HepG2 (cell line): ENCODE data around the gene ARHGEF39. TPM values are rescaled to one million over a fixed set of nuclear protein-coding genes. Genes with fewer than 3 reads are reported as not detected.

Experiments
- ATAC-seq: fragments of 200-7000 bp; cut with Tn5 transposase; 3 replicates; pipeline ENCODE4 v1.9.1; 2020; ENCODE audit warnings: mild to moderate bottlenecking, moderate library complexity
- BruUV-seq: library from RNA; stranded (reverse); fragments of 400-500 nt; replicated peaks from 2 replicates; lab custom pipeline; 2021; lab: Mats Ljungman, UMichigan
- CTCF ChIA-PET: fragments of 300-600 bp; formaldehyde crosslinking; extraction: SDS; loops from one replicate; lab custom pipeline; 2021; ENCODE audit warnings: low total read pairs, inconsistent platforms, low intra/inter-chr PET ratio; lab: Yijun Ruan, JAX
- POLR2A ChIA-PET: fragments of 350-600 bp; sonication (Branson Sonifier 250); formaldehyde crosslinking; loops from one replicate; lab custom pipeline; 2020; ENCODE audit warnings: antibody characterized with exemption, inconsistent platforms; lab: Yijun Ruan, JAX
- DNase-seq: peaks from one replicate; pipeline ENCODE4 v3.0.0-alpha.2; 2015; ENCODE audit warnings: low spot score
- FAIRE-seq: peaks from 3 replicates; lab custom pipeline; 2011; peaks lifted over from hg19 to GRCh38; lab: Jason Lieb, UNC
- H2AFZ ChIP-seq: one replicate; pipeline ENCODE4 v1.6.1; 2011; ENCODE audit warnings: low read length, inconsistent platforms
- H3K27ac ChIP-seq: fragments of 300-600 bp; 3 replicates; pipeline ENCODE4 v1.8.0; 2011; ENCODE audit warnings: mixed run types, mild to moderate bottlenecking, mixed read lengths, low read length, inconsistent platforms; ENCODE audit not compliant: insufficient read depth; ENCODE audit errors: extremely low read length
- H3K27me3 ChIP-seq, 2 experiments: fragments of 200-600 bp in 1 of 2; 2 replicates in 1 of 2; 3 replicates in 1 of 2; pipeline versions ENCODE4 v1.6.0 to v1.8.0; 2011; ENCODE audit warnings: low read length in 2 of 2, mild to moderate bottlenecking in 2 of 2, moderate library complexity in 2 of 2, inconsistent platforms in 1 of 2; ENCODE audit not compliant: insufficient read depth in 2 of 2, control insufficient read depth in 1 of 2
- H3K36me3 ChIP-seq, 2 experiments: fragments of 200-600 bp in 1 of 2; replicated peaks in 1 of 2; 2 replicates in 1 of 2; 3 replicates in 1 of 2; pipeline versions ENCODE4 v1.5.1 to v1.8.0; 2011; ENCODE audit warnings: low read length in 2 of 2, inconsistent platforms in 1 of 2; ENCODE audit not compliant: insufficient read depth in 2 of 2, control insufficient read depth in 1 of 2
- H3K4me1 ChIP-seq: 2 replicates; pipeline ENCODE4 v1.5.1; 2012; ENCODE audit warnings: low read length, inconsistent platforms; ENCODE audit not compliant: insufficient read depth
- H3K4me2 ChIP-seq: 2 replicates; pipeline ENCODE4 v1.6.0; 2011; ENCODE audit warnings: low read depth, low read length, inconsistent platforms
- H3K4me3 ChIP-seq, 3 experiments: fragments of 200-600 bp in 1 of 3; sonication (generic), shearing (Covaris generic) in 1 of 3; replicated peaks in 1 of 3; 2 replicates each; pipeline ENCODE4 v1.5.1; 2011 to 2016; ENCODE audit warnings: low read length in 3 of 3, inconsistent platforms in 2 of 3, low read depth in 2 of 3, mild to moderate bottlenecking in 2 of 3, control low read depth in 1 of 3, mixed read lengths in 1 of 3; ENCODE audit not compliant: insufficient read depth in 1 of 3
- H3K79me2 ChIP-seq: one replicate; pipeline ENCODE4 v1.6.1; 2011; ENCODE audit warnings: low read length, inconsistent platforms; ENCODE audit not compliant: insufficient read depth
- H3K9ac ChIP-seq: 2 replicates; pipeline ENCODE4 v1.6.0; 2011; ENCODE audit warnings: mild to moderate bottlenecking, low read depth, low read length, inconsistent platforms; ENCODE audit not compliant: insufficient read depth
- H3K9me3 ChIP-seq: 2 replicates; pipeline ENCODE4 v1.5.1; 2012; ENCODE audit warnings: mild to moderate bottlenecking, low read length
- H4K20me1 ChIP-seq: 2 replicates; pipeline ENCODE4 v1.6.0; 2011; ENCODE audit warnings: inconsistent platforms, mild to moderate bottlenecking, low read length, moderate library complexity; ENCODE audit not compliant: insufficient read depth
- HNRNPLL ChIP-seq: fragments of 200-400 bp; formaldehyde crosslinking; IDR thresholded peaks from 2 replicates; pipeline ENCODE4 v1.6.1; 2017; ENCODE audit warnings: mild to moderate bottlenecking, low read depth, low read length; ENCODE audit not compliant: poor library complexity, severe bottlenecking
- TAF1 ChIP-seq: sonication (generic); formaldehyde crosslinking; IDR thresholded peaks from 2 replicates; pipeline ENCODE4 v1.4.0; 2020; ENCODE audit warnings: missing genetic modification reagents
- TARDBP ChIP-seq: sonication (generic); formaldehyde crosslinking; IDR thresholded peaks from 2 replicates; pipeline ENCODE4 v1.8.0; 2022; ENCODE audit warnings: mild to moderate bottlenecking, missing genetic modification reagents
- YEATS4 ChIP-seq: sonication (generic); formaldehyde crosslinking; IDR thresholded peaks from 2 replicates; pipeline ENCODE4 v1.4.0; 2020; ENCODE audit warnings: missing genetic modification reagents, borderline replicate concordance
- ZNF24 ChIP-seq: fragments of 450-650 bp; IDR thresholded peaks from 2 replicates; pipeline ENCODE4 v1.6.1; 2017; ENCODE audit warnings: antibody characterized with exemption, mild to moderate bottlenecking
- ZNF275 ChIP-seq: sonication (generic); formaldehyde crosslinking; IDR thresholded peaks from 2 replicates; pipeline ENCODE4 v1.8.0; 2022; ENCODE audit warnings: missing genetic modification reagents, mild to moderate bottlenecking, inconsistent platforms, borderline replicate concordance
- ZNF30 ChIP-seq: sonication (generic); formaldehyde crosslinking; IDR thresholded peaks from 2 replicates; pipeline ENCODE4 v1.5.0; 2020; ENCODE audit warnings: mild to moderate bottlenecking, missing genetic modification reagents
- ZNF629 ChIP-seq: sonication (generic); formaldehyde crosslinking; conservative IDR thresholded peaks from 2 replicates; pipeline ENCODE4 v1.5.0; 2020; ENCODE audit warnings: missing genetic modification reagents
- WGBS: methylation state at CpG from one replicate; pipeline ENCODE4 v1.1.6; 2017; ENCODE audit warnings: low lambda C conversion rate; 5-methylcytosine and 5-hydroxymethylcytosine counted together
- in situ Hi-C: cut with HindIII; loops from 2 replicates; pipeline ENCODE4 v1.10.0; 2017; ENCODE audit warnings: low pct_unique_long_range_greater_than_20kb; ENCODE audit not compliant: extremely low pct_ligation_motif_present
- intact Hi-C: fragments of 100-400 bp; cut with micrococcal nuclease; formaldehyde crosslinking; loops from one replicate; pipeline ENCODE4 v1.10.0; 2022; ENCODE audit not compliant: unreplicated experiment
- polyA plus RNA-seq, 8 experiments: library from polyadenylated mRNA; depleted of rRNA in 3 of 8; stranded (reverse) in 7 of 8; unstranded in 1 of 8; fragments of >200 nt; fragmentation: Illumina TruSeq in 4 of 8; extraction: Trizol in 4 of 8; gene quantifications; 2 replicates each; pipeline versions ENCODE4 v1.2.1 to v1.2.3, GENCODE V29; 2011 to 2016; ENCODE audit warnings: low read depth in 4 of 8, missing spikeins in 1 of 8, mixed read lengths in 1 of 8; ENCODE audit not compliant: insufficient read depth in 1 of 8
- total RNA-seq, 5 experiments: library from RNA; depleted of rRNA; stranded (reverse); fragments of >200 nt; fragmentation: Illumina TruSeq; extraction: Trizol; gene quantifications; 2 replicates each; pipeline ENCODE4 v1.2.3, GENCODE V29; 2016; ENCODE audit warnings: low read depth in 1 of 5
- TF ChIP-seq, protein P1 (sequence below), 2 experiments: fragments of 450-650 bp in 1 of 2; sonication (generic) in 1 of 2; formaldehyde crosslinking in 1 of 2; IDR thresholded peaks; 2 replicates each; pipeline versions ENCODE4 v1.6.1 to v1.8.0; 2016 to 2022; ENCODE audit warnings: antibody characterized with exemption in 1 of 2, mild to moderate bottlenecking in 1 of 2, missing genetic modification reagents in 1 of 2
- TF ChIP-seq, protein P2 (sequence below): sonication (generic); formaldehyde crosslinking; IDR thresholded peaks from 2 replicates; pipeline ENCODE4 v1.5.1; 2020; ENCODE audit warnings: missing genetic modification reagents, mild to moderate bottlenecking, borderline replicate concordance
- TF ChIP-seq, protein P3 (sequence below): sonication (generic); formaldehyde crosslinking; IDR thresholded peaks from 2 replicates; pipeline ENCODE4 v1.5.0; 2020; ENCODE audit warnings: missing genetic modification reagents, mild to moderate bottlenecking, borderline replicate concordance

ARHGEF39 gene
- total and polyA plus RNA-seq, 2 of the 13 experiments (the other 11 are each of a cell fraction or from before 2014, with no cell fraction given): 11.2 to 12.3 TPM

GRCh38 chr9:35653611-35654010 is 11.4 kb downstream of the ARHGEF39 start:
- intact Hi-C loops: no loop called here
- no peaks in the 10 kb centered on the region for H3K36me3 ChIP-seq
- no peak for FAIRE-seq
- no peak for DNase-seq
- no peak overlapping the region for H3K4me3 ChIP-seq
- no peak overlapping the region for H2AFZ ChIP-seq
- ChIA-PET POLR2A (interaction anchor here (6.1 kb wide), 1 partner anchor 6 kb away, joined by 41 read pairs; no protein-coding TSS in a partner anchor), CTCF (no interaction called here)
- no peaks in the 10 kb centered on the region for H4K20me1 ChIP-seq
- BruUV-seq: no TSS peak
- H3K79me2 ChIP-seq: no peaks in the 10 kb centered on the region
- ATAC-seq: no peak
- H3K9me3 ChIP-seq: no peaks in the 10 kb centered on the region
- H3K27ac ChIP-seq: no peak overlapping the region
- in situ Hi-C loops: loop anchor here (10.0 kb wide), 1 partner anchor 539 kb away; the partner anchor contains the start of gene ATOSB
- H3K4me1 ChIP-seq: peaks cover 74% of the 10 kb centered on the region
- no peak overlapping the region for H3K4me2 ChIP-seq
- peaks cover 2 to 12% of the 10 kb centered on the region in 2 experiments; a peak in 4 of 5 replicates for H3K27me3 ChIP-seq
- WGBS: 39% methylated on average over 2 of the region's 2 CpGs
- H3K9ac ChIP-seq: no peak overlapping the region
- TF ChIP-seq ZNF30 (CRISPR knock-in tag) (no peak), ZNF275 (CRISPR knock-in tag) (no peak), ZNF24 (no peak), YEATS4 (CRISPR knock-in tag) (no peak), TARDBP (CRISPR knock-in tag) (no peak), ZNF629 (CRISPR knock-in tag) (no peak), TAF1 (CRISPR knock-in tag) (no peak), HNRNPLL (no peak)
- TF ChIP-seq, protein P1, sequence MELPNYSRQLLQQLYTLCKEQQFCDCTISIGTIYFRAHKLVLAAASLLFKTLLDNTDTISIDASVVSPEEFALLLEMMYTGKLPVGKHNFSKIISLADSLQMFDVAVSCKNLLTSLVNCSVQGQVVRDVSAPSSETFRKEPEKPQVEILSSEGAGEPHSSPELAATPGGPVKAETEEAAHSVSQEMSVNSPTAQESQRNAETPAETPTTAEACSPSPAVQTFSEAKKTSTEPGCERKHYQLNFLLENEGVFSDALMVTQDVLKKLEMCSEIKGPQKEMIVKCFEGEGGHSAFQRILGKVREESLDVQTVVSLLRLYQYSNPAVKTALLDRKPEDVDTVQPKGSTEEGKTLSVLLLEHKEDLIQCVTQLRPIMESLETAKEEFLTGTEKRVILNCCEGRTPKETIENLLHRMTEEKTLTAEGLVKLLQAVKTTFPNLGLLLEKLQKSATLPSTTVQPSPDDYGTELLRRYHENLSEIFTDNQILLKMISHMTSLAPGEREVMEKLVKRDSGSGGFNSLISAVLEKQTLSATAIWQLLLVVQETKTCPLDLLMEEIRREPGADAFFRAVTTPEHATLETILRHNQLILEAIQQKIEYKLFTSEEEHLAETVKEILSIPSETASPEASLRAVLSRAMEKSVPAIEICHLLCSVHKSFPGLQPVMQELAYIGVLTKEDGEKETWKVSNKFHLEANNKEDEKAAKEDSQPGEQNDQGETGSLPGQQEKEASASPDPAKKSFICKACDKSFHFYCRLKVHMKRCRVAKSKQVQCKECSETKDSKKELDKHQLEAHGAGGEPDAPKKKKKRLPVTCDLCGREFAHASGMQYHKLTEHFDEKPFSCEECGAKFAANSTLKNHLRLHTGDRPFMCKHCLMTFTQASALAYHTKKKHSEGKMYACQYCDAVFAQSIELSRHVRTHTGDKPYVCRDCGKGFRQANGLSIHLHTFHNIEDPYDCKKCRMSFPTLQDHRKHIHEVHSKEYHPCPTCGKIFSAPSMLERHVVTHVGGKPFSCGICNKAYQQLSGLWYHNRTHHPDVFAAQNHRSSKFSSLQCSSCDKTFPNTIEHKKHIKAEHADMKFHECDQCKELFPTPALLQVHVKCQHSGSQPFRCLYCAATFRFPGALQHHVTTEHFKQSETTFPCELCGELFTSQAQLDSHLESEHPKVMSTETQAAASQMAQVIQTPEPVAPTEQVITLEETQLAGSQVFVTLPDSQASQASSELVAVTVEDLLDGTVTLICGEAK (IDR thresholded peaks at IDR 0.05): no peak
- TF ChIP-seq, protein P1 (CRISPR knock-in tag; IDR thresholded peaks at IDR 0.05): no peak
- TF ChIP-seq, protein P2, sequence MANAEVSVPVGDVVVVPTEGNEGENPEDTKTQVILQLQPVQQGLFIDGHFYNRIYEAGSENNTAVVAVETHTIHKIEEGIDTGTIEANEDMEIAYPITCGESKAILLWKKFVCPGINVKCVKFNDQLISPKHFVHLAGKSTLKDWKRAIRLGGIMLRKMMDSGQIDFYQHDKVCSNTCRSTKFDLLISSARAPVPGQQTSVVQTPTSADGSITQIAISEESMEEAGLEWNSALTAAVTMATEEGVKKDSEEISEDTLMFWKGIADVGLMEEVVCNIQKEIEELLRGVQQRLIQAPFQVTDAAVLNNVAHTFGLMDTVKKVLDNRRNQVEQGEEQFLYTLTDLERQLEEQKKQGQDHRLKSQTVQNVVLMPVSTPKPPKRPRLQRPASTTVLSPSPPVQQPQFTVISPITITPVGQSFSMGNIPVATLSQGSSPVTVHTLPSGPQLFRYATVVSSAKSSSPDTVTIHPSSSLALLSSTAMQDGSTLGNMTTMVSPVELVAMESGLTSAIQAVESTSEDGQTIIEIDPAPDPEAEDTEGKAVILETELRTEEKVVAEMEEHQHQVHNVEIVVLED (CRISPR knock-in tag): no peak
- TF ChIP-seq, protein P3, sequence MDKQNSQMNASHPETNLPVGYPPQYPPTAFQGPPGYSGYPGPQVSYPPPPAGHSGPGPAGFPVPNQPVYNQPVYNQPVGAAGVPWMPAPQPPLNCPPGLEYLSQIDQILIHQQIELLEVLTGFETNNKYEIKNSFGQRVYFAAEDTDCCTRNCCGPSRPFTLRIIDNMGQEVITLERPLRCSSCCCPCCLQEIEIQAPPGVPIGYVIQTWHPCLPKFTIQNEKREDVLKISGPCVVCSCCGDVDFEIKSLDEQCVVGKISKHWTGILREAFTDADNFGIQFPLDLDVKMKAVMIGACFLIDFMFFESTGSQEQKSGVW (CRISPR knock-in tag): no peak
